K562 (cell line): Measurements from ENCODE around the gene ZNF362. TPM values are rescaled to one million over a fixed set of nuclear protein-coding genes. Genes with fewer than 3 reads are reported as not detected.
A peak's percentile ranks its signal among the peaks of the same experiment; 100 is the strongest.

Experiments used
- ARID1B ChIP-seq: fragments of 450-650 bp; IDR thresholded peaks from 2 replicates; pipeline ENCODE4 v1.6.1; 2016; ENCODE audit warnings: antibody characterized with exemption, mild to moderate bottlenecking, inconsistent platforms
- ARNT ChIP-seq, 2 experiments: fragments of 450-650 bp; IDR thresholded peaks; 2 replicates each; pipeline ENCODE4 v1.6.1; 2016; ENCODE audit warnings: mild to moderate bottlenecking in 1 of 2
- BACH1 ChIP-seq: fragments of 200-800 bp; sonication (Bioruptor generic); IDR thresholded peaks from 2 replicates; pipeline ENCODE4 v1.6.1; 2016; ENCODE audit warnings: missing genetic modification characterization, missing compliant biosample characterization
- BRF1 ChIP-seq: IDR thresholded peaks from 3 replicates; pipeline ENCODE4 v1.6.1; 2011; ENCODE audit warnings: borderline replicate concordance, mild to moderate bottlenecking; ENCODE audit not compliant: insufficient read length; ENCODE audit errors: extremely low read depth
- CBX8 ChIP-seq: fragments of 200-600 bp; sonication (generic); IDR thresholded peaks from 2 replicates; pipeline ENCODE4 v1.6.1; 2012; ENCODE audit warnings: borderline replicate concordance, mixed run types, low read depth, mild to moderate bottlenecking, moderate library complexity, mixed read lengths, low read length, control low read depth, inconsistent platforms; ENCODE audit not compliant: poor library complexity, severe bottlenecking; ENCODE audit errors: extremely low read depth
- CEBPG ChIP-seq, 3 experiments: fragments of 200-800 bp in 1 of 3; sonication (Bioruptor generic) in 1 of 3; sonication (generic) in 1 of 3; formaldehyde crosslinking in 1 of 3; IDR thresholded peaks in 2 of 3; conservative IDR thresholded peaks in 1 of 3; 2 replicates each; pipeline versions ENCODE4 v1.6.1 to v1.8.0; 2016 to 2022; ENCODE audit warnings: missing compliant biosample characterization in 2 of 3, missing genetic modification characterization in 2 of 3, mild to moderate bottlenecking in 1 of 3, missing genetic modification reagents in 1 of 3
- CEBPZ ChIP-seq: fragments of 150-350 bp; IDR thresholded peaks from 2 replicates; pipeline ENCODE4 v1.6.1; 2014; ENCODE audit warnings: low read depth, mild to moderate bottlenecking, low read length, borderline replicate concordance
- EP300 ChIP-seq: IDR thresholded peaks from 2 replicates; pipeline ENCODE4 v1.6.1; 2012; ENCODE audit warnings: low read length, improper control_type of control experiment
- EP400 ChIP-seq: fragments of 450-650 bp; IDR thresholded peaks from 2 replicates; pipeline ENCODE4 v1.6.1; 2017; ENCODE audit warnings: antibody characterized with exemption, mild to moderate bottlenecking, moderate library complexity
- ESRRA ChIP-seq: fragments of 450-650 bp; IDR thresholded peaks from 2 replicates; pipeline ENCODE4 v1.6.1; 2014; ENCODE audit warnings: low read depth, mild to moderate bottlenecking, moderate library complexity, borderline replicate concordance
- GABPB2 ChIP-seq: fragments of 250-450 bp; sonication (Bioruptor Pico); conservative IDR thresholded peaks from 2 replicates; pipeline ENCODE4 v1.5.1; 2021; ENCODE audit warnings: mild to moderate bottlenecking
- HLTF ChIP-seq: fragments of 450-650 bp; IDR thresholded peaks from 2 replicates; pipeline ENCODE4 v1.6.1; 2016
- JUN ChIP-seq, 2 experiments: sonication (generic) in 1 of 2; formaldehyde crosslinking in 1 of 2; IDR thresholded peaks; 2 replicates each; pipeline versions ENCODE4 v1.6.1 to v1.8.0; 2012 to 2022; ENCODE audit warnings: borderline replicate concordance in 2 of 2, mild to moderate bottlenecking in 2 of 2, improper control_type of control experiment in 1 of 2, low read depth in 1 of 2, low read length in 1 of 2, missing genetic modification reagents in 1 of 2
- KDM5B ChIP-seq: fragments of 200-600 bp; sonication (generic); IDR thresholded peaks from 2 replicates; pipeline ENCODE4 v1.6.1; 2012; ENCODE audit warnings: low read depth, mild to moderate bottlenecking, moderate library complexity, low read length, control low read depth, inconsistent platforms; ENCODE audit not compliant: insufficient replicate concordance
- MCM2 ChIP-seq: fragments of 450-650 bp; IDR thresholded peaks from 2 replicates; pipeline ENCODE4 v1.6.1; 2017; ENCODE audit warnings: low read depth, mild to moderate bottlenecking
- MCM5 ChIP-seq: fragments of 450-650 bp; IDR thresholded peaks from 2 replicates; pipeline ENCODE4 v1.6.1; 2016; ENCODE audit warnings: low read depth
- NELFE ChIP-seq: IDR thresholded peaks from 2 replicates; pipeline ENCODE4 v1.6.1; 2011; ENCODE audit warnings: mild to moderate bottlenecking; ENCODE audit not compliant: insufficient read depth, insufficient read length
- RB1 ChIP-seq: fragments of 450-650 bp; IDR thresholded peaks from 2 replicates; pipeline ENCODE4 v1.6.1; 2017; ENCODE audit warnings: low read depth, mild to moderate bottlenecking
- SMARCB1 ChIP-seq: IDR thresholded peaks from 2 replicates; pipeline ENCODE4 v1.6.1; 2011; ENCODE audit warnings: improper control_type of control experiment, low read depth; ENCODE audit not compliant: insufficient read length
- SMARCC2 ChIP-seq: fragments of 450-650 bp; IDR thresholded peaks from 2 replicates; pipeline ENCODE4 v1.6.1; 2017; ENCODE audit warnings: antibody characterized with exemption, moderate library complexity, mild to moderate bottlenecking, low read depth
- SPI1 ChIP-seq: IDR thresholded peaks from 2 replicates; pipeline ENCODE4 v1.6.1; 2011; ENCODE audit warnings: low read depth, low read length, control low read depth, borderline replicate concordance
- TRIM28 ChIP-seq: fragments of 450-650 bp; IDR thresholded peaks from 2 replicates; pipeline ENCODE4 v1.6.1; 2017
- ZNF121 ChIP-seq: sonication (generic); formaldehyde crosslinking; conservative IDR thresholded peaks from 2 replicates; pipeline ENCODE4 v1.8.0; 2022; ENCODE audit warnings: missing genetic modification reagents
- ZNF23 ChIP-seq: fragments of 250-450 bp; sonication (Bioruptor Pico); IDR thresholded peaks from 2 replicates; pipeline ENCODE4 v1.4.0; 2020; ENCODE audit warnings: mild to moderate bottlenecking
- ZNF3 ChIP-seq: fragments of 250-450 bp; sonication (Bioruptor Pico); IDR thresholded peaks from 2 replicates; pipeline ENCODE4 v1.5.0; 2021; ENCODE audit warnings: mild to moderate bottlenecking, moderate library complexity
- ZNF316 ChIP-seq: fragments of 450-650 bp; IDR thresholded peaks from 2 replicates; pipeline ENCODE4 v1.6.1; 2016
- ZNF444 ChIP-seq: fragments of 250-450 bp; sonication (Bioruptor Pico); IDR thresholded peaks from 2 replicates; pipeline ENCODE4 v1.4.0; 2020; ENCODE audit warnings: mild to moderate bottlenecking, moderate library complexity
- polyA plus RNA-seq, 8 experiments: library from polyadenylated mRNA; depleted of rRNA in 4 of 8; stranded (reverse) in 5 of 8; unstranded in 3 of 8; fragments of >200 nt; fragmentation: Nextera tagmentation in 2 of 8; fragmentation: Illumina TruSeq in 1 of 8; extraction: Ambion mirVana in 2 of 8; extraction: Trizol in 1 of 8; gene quantifications; 2 replicates each; pipeline versions ENCODE4 v1.2.1 to v1.2.3, GENCODE V29; 2011 to 2014; ENCODE audit warnings: inconsistent platforms in 1 of 8, missing spikeins in 1 of 8
- total RNA-seq, 7 experiments: library from RNA; depleted of rRNA in 6 of 7; stranded (reverse); fragments of >200 nt in 6 of 7; fragmentation: Illumina TruSeq in 2 of 7; extraction: Trizol in 2 of 7; gene quantifications; 2 replicates each; pipeline versions ENCODE4 v1.2.1 to v1.2.3, GENCODE V29; 2011 to 2021; ENCODE audit warnings: low replicate concordance in 1 of 7

The ZNF362 gene
- total and polyA plus RNA-seq, 9 of the 15 experiments (the other 6 are each of a cell fraction or from before 2014, with no cell fraction given) = 0.01 to 1.1 (median 0.35) TPM; not detected in 1

- TF ChIP-seq ZNF121 (CRISPR knock-in tag) = no peak
- no peak for TF ChIP-seq ZNF316
- no peak for TF ChIP-seq GABPB2 (CRISPR knock-in tag)
- TF ChIP-seq BACH1 (tag) = no peak
- TF ChIP-seq CEBPG (CRISPR knock-in tag; IDR thresholded peaks at IDR 0.05) = no peak
- TF ChIP-seq CEBPG (tag; conservative IDR thresholded peaks at IDR 0.05 in 1 of 2, IDR thresholded peaks at IDR 0.05 in 1 of 2) = peak in 1 of 2 experiments; percentile 68; a peak in 2 of 4 replicates
- no peak for TF ChIP-seq TRIM28
- TF ChIP-seq CEBPZ = no peak
- no peak for TF ChIP-seq ARNT (IDR thresholded peaks at IDR 0.05)
- TF ChIP-seq NELFE = no peak
- no peak for TF ChIP-seq BRF1
- TF ChIP-seq ARID1B = peak; percentile 41
- no peak for TF ChIP-seq ZNF444 (CRISPR knock-in tag)
- no peak for TF ChIP-seq ZNF23
- no peak; the same call in 1 of the 2 replicates for TF ChIP-seq ESRRA
- no peak for TF ChIP-seq SPI1
- TF ChIP-seq HLTF = no peak
- no peak for TF ChIP-seq JUN (IDR thresholded peaks at IDR 0.05; ENCODE audit: borderline replicate concordance, low read depth, low read length)
- TF ChIP-seq JUN (CRISPR knock-in tag; IDR thresholded peaks at IDR 0.05; ENCODE audit: borderline replicate concordance) = no peak
- TF ChIP-seq KDM5B = no peak
- TF ChIP-seq EP300 = 0 out of 2 replicates have a peak, but pooled peaks have one; percentile 19
- no peak for TF ChIP-seq MCM2
- no peak for TF ChIP-seq SMARCB1
- TF ChIP-seq SMARCC2 = no peak; the same call in 1 of the 2 replicates
- no peak for TF ChIP-seq RB1
- TF ChIP-seq CBX8 = no peak
- no peak for TF ChIP-seq EP400
- no peak for TF ChIP-seq ZNF3
- no peak for TF ChIP-seq MCM5
Observed at GRCh38 chr1:33346927-33347649, 90.8 kb downstream of the ZNF362 start (continued).
